Ishikawa (cell line): ENCODE data around the gene MALRD1.

Experiments used
- EGR1 ChIP-seq: IDR thresholded peaks from 2 replicates; pipeline ENCODE4 v1.6.1; 2012
- RAD21 ChIP-seq: IDR thresholded peaks from 2 replicates; pipeline ENCODE4 v1.6.1; 2012; ENCODE audit warnings: low read depth
- TAF1 ChIP-seq: IDR thresholded peaks from 2 replicates; pipeline ENCODE4 v1.6.1; 2012; ENCODE audit warnings: low read depth, mild to moderate bottlenecking
- YY1 ChIP-seq: IDR thresholded peaks from 2 replicates; pipeline ENCODE4 v1.6.1; 2012; ENCODE audit warnings: low read depth
- ZBTB7A ChIP-seq: IDR thresholded peaks from 2 replicates; pipeline ENCODE4 v1.6.1; 2012; ENCODE audit warnings: low read depth
- TF ChIP-seq, protein P1 (sequence below): IDR thresholded peaks from 2 replicates; pipeline ENCODE4 v1.6.1; 2012; ENCODE audit warnings: low read depth, mild to moderate bottlenecking

DNA sequence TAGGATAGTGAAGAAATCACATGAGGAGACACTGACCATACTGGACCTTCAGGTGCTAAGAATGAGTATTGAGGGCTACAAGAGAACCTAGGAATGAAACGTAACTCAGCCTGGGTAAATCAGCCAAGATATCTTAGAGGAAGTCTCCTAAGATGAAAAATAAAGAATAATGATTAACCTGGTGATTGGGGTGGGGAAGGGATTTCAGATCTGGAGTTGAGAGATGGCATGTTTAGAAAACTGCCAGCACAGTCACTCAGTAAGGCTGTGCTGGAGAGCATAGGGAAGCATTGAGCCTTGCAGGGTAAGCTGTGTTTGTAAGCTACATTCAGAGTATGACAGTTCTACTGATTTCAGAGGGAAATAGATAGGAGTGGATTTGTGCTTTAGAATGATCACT is 1.9 kb upstream of the MALRD1 start:
- TF ChIP-seq YY1 (no peak), TAF1 (no peak), RAD21 (no peak), EGR1 (no peak), ZBTB7A (no peak)
- TF ChIP-seq, protein P1, sequence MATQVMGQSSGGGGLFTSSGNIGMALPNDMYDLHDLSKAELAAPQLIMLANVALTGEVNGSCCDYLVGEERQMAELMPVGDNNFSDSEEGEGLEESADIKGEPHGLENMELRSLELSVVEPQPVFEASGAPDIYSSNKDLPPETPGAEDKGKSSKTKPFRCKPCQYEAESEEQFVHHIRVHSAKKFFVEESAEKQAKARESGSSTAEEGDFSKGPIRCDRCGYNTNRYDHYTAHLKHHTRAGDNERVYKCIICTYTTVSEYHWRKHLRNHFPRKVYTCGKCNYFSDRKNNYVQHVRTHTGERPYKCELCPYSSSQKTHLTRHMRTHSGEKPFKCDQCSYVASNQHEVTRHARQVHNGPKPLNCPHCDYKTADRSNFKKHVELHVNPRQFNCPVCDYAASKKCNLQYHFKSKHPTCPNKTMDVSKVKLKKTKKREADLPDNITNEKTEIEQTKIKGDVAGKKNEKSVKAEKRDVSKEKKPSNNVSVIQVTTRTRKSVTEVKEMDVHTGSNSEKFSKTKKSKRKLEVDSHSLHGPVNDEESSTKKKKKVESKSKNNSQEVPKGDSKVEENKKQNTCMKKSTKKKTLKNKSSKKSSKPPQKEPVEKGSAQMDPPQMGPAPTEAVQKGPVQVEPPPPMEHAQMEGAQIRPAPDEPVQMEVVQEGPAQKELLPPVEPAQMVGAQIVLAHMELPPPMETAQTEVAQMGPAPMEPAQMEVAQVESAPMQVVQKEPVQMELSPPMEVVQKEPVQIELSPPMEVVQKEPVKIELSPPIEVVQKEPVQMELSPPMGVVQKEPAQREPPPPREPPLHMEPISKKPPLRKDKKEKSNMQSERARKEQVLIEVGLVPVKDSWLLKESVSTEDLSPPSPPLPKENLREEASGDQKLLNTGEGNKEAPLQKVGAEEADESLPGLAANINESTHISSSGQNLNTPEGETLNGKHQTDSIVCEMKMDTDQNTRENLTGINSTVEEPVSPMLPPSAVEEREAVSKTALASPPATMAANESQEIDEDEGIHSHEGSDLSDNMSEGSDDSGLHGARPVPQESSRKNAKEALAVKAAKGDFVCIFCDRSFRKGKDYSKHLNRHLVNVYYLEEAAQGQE: no peak
